Right lobe of liver (tissue), 6 donors: ENCODE data around the gene HNRNPUL1. TPM values are rescaled to one million over a fixed set of nuclear protein-coding genes. Genes with fewer than 3 reads are reported as not detected.

ENCODE experiments used
- ATAC-seq, 4 donors: fragments of 200-7000 bp; cut with Tn5 transposase; one replicate each; pipeline ENCODE4 v1.9.1; 2020; ENCODE audit warnings: mild to moderate bottlenecking in 4 of 4, moderate library complexity in 4 of 4
- DNase-seq, 3 donors: peaks; one replicate each; pipeline ENCODE4 v3.0.0-alpha.2; 2020
- H3K27ac ChIP-seq, 3 donors: fragments of 200-600 bp; one replicate each; pipeline ENCODE4 v1.8.0; 2022
- H3K27me3 ChIP-seq, 2 donors: fragments of 200-600 bp; one replicate each; pipeline ENCODE4 v1.8.0; 2022
- H3K36me3 ChIP-seq, 4 donors: fragments of 200-600 bp; sonication (generic) in 1 of 4; one replicate each; pipeline versions ENCODE4 v1.5.1 to v1.8.0; 2017 to 2022; ENCODE audit warnings: control low read depth in 1 of 4
- H3K4me1 ChIP-seq, 4 donors: fragments of 200-600 bp; sonication (generic) in 1 of 4; one replicate each; pipeline versions ENCODE4 v1.5.1 to v1.8.0; 2017 to 2022; ENCODE audit warnings: control low read depth in 1 of 4
- H3K4me3 ChIP-seq, 3 donors: fragments of 200-600 bp; one replicate each; pipeline ENCODE4 v1.8.0; 2022
- H3K9me3 ChIP-seq, 4 donors: fragments of 200-600 bp; sonication (generic) in 1 of 4; one replicate each; pipeline versions ENCODE4 v1.5.1 to v1.8.0; 2017 to 2022; ENCODE audit warnings: control low read depth in 1 of 4
- CTCF ChIP-seq, 4 donors: fragments of 200-600 bp in 3 of 4; fragments of 450-650 bp in 1 of 4; IDR thresholded peaks; one replicate each; pipeline versions ENCODE4 v1.5.1 to v1.8.0; 2016 to 2022; ENCODE audit warnings: antibody characterized with exemption in 4 of 4, mild to moderate bottlenecking in 2 of 4
- POLR2A ChIP-seq: fragments of 450-650 bp; IDR thresholded peaks from one replicate; pipeline ENCODE4 v1.6.1; 2017; ENCODE audit warnings: antibody characterized with exemption, mild to moderate bottlenecking
- WGBS: methylation state at CpG from one replicate; pipeline ENCODE4 v1.1.6; 2018; ENCODE audit warnings: low coverage, low lambda C conversion rate; ENCODE audit not compliant: insufficient coverage; ENCODE audit errors: missing lambda C conversion rate; 5-methylcytosine and 5-hydroxymethylcytosine counted together
- intact Hi-C, 2 donors: fragments of 100-400 bp; cut with DNase I; formaldehyde crosslinking; loops; one replicate each; pipeline versions ENCODE4 v1.11.2 to v1.14.1; 2022
- total RNA-seq, 6 experiments: library from RNA; depleted of rRNA in 2 of 6; stranded (reverse); fragments of >200 nt in 2 of 6; fragmentation: NEBNext Ultra II Directional in 3 of 6; extraction: Animal tissue kit (Norgen Biotek cat#: 25700) in 3 of 6; gene quantifications; one replicate each; pipeline versions ENCODE4 v1.1.0 to v1.2.4, GENCODE V29; 2016 to 2023
- donor health status: DM: no; HTN: yes; CAD: no.
- donor health status: DM: no; HTN: no; CAD: no.
- donor health status: DM: no; HTN: no; CAD: no.
- donor health status: DM: no; HTN: yes; CAD: no.
- donor health status: DM: no; HTN: yes; CAD: no.

HNRNPUL1 gene
- total RNA-seq, 6 experiments from 2014 or later = 53.5 to 70.0 (median 61.8) TPM

DNA sequence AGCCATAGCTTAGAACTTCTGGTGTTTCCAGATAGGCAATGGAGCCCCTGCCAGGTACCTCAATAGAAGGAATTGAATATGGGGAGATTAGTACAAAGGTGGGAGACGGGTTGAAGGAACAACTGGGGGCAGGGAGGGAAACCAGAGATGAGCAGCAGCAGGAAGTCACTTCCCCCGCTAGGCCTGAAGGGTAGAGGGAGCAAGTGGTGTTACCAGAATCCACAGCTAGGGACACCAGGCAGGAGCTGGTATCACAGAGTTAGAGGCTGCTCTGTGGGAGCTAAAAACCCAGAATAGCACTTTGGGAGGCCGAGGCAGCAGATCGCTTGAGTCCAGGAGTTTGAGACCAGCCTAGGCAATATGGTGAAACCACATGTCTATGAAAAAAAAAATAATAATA is 15.3 kb upstream of the HNRNPUL1 start:
- intact Hi-C loops = no loop called here
- DNase-seq (no peak), ATAC-seq (no peak)
- 72% methylated on average over 4 of the region's 4 CpGs for WGBS
- H3K9me3 ChIP-seq = no peaks in the 10 kb centered on the region
- H3K27me3 ChIP-seq = no peaks in the 10 kb centered on the region
- H3K36me3 ChIP-seq = no peaks in the 10 kb centered on the region
- no peak overlapping the region for H3K4me3 ChIP-seq
- no peaks in the 10 kb centered on the region for H3K4me1 ChIP-seq
- no peak for TF ChIP-seq CTCF (IDR thresholded peaks at IDR 0.05)
- TF ChIP-seq POLR2A = no peak
- no peak overlapping the region for H3K27ac ChIP-seq

- 84% methylated on average over 7 of the region's 9 CpGs for WGBS
- Histone ChIP-seq H3K36me3 (no peaks in the 10 kb centered on the region), H3K4me1 (no peaks in the 10 kb centered on the region), H3K27me3 (no peaks in the 10 kb centered on the region), H3K4me3 (no peak overlapping the region), H3K9me3 (no peaks in the 10 kb centered on the region), H3K27ac (no peak overlapping the region)
- TF ChIP-seq POLR2A = no peak
- no peak for TF ChIP-seq CTCF (IDR thresholded peaks at IDR 0.05)
- ATAC-seq (no peak), DNase-seq (no peak)
- intact Hi-C loops = no loop called here
These were observed 14.3 kb upstream of the HNRNPUL1 start for GRCh38 chr19:41249707-41250423.

GRCh38 chr19:41253660-41254059 is 10.5 kb upstream of the HNRNPUL1 start:
- DNase-seq (no peak), ATAC-seq (no peak)
- Histone ChIP-seq H3K4me1 (no peaks in the 10 kb centered on the region), H3K36me3 (no peaks in the 10 kb centered on the region), H3K27ac (no peak overlapping the region), H3K27me3 (no peaks in the 10 kb centered on the region), H3K9me3 (no peaks in the 10 kb centered on the region), H3K4me3 (no peak overlapping the region)
- intact Hi-C loops = no loop called here
- 70% methylated on average over 3 of the region's 6 CpGs for WGBS
- TF ChIP-seq POLR2A (no peak), CTCF (IDR thresholded peaks at IDR 0.05) (no peak)

GRCh38 chr19:41255171-41255570 is 9.0 kb upstream of the HNRNPUL1 start:
- H3K27ac ChIP-seq = no peak overlapping the region
- H3K4me3 ChIP-seq = no peak overlapping the region
- intact Hi-C loops = loop anchor here (5.0 kb wide), 1 partner anchor 48 kb away; no protein-coding TSS in a partner anchor
- H3K27me3 ChIP-seq = no peaks in the 10 kb centered on the region
- TF ChIP-seq CTCF (IDR thresholded peaks at IDR 0.05) = no peak
- no peak for TF ChIP-seq POLR2A
- H3K9me3 ChIP-seq = no peaks in the 10 kb centered on the region
- DNase-seq (no peak), ATAC-seq (no peak)
- no peaks in the 10 kb centered on the region for H3K4me1 ChIP-seq
- no peaks in the 10 kb centered on the region for H3K36me3 ChIP-seq
